SIG-M5 treated with dmso at 0.1 percent for 504 hours (cell line): Measurements from ENCODE around the gene TRHDE.

Experiments used
- DNase-seq: peaks from one replicate; lab custom pipeline; 2025; ENCODE audit not compliant: unreplicated experiment; lab: John Stamatoyannopoulos, UW

TRHDE gene, protein sequence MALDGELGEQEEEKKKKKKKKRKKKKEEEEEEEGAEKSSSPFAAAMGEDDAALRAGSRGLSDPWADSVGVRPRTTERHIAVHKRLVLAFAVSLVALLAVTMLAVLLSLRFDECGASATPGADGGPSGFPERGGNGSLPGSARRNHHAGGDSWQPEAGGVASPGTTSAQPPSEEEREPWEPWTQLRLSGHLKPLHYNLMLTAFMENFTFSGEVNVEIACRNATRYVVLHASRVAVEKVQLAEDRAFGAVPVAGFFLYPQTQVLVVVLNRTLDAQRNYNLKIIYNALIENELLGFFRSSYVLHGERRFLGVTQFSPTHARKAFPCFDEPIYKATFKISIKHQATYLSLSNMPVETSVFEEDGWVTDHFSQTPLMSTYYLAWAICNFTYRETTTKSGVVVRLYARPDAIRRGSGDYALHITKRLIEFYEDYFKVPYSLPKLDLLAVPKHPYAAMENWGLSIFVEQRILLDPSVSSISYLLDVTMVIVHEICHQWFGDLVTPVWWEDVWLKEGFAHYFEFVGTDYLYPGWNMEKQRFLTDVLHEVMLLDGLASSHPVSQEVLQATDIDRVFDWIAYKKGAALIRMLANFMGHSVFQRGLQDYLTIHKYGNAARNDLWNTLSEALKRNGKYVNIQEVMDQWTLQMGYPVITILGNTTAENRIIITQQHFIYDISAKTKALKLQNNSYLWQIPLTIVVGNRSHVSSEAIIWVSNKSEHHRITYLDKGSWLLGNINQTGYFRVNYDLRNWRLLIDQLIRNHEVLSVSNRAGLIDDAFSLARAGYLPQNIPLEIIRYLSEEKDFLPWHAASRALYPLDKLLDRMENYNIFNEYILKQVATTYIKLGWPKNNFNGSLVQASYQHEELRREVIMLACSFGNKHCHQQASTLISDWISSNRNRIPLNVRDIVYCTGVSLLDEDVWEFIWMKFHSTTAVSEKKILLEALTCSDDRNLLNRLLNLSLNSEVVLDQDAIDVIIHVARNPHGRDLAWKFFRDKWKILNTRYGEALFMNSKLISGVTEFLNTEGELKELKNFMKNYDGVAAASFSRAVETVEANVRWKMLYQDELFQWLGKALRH

DNA sequence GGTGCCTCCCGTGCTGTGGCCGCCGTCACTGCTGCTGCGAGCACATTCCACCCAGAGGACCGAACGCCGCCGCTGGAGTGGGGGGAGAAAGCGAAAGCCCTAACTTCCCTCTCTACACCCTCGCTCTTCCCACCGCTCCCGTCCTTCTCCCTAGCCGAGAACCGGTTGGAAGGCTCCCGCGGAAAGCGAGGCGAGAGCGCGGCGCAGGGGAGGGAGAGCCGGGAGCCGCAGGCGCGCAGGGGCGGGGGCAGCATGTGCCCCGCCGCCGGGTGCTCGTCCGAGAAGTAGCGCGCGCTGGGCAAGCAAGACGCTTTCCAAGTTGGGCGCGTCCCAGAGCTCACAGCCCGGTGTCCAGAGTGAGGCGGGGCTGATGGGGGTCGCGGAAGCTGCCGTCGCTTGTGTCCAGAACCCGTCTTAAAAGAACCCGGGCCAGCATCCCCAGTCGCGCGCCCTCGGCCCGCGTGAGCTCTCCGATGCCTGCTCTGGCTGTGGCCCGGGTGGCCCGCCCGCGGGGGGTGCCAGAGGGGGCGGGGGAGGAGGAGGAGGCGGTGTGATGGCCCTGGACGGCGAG is at the start of gene TRHDE:
Gene TRHDE, plus strand, starts transcription at position 280 of the 571 bp plus-strand sequence. Its CDS starts 274 bp downstream, at position 554.
- no peak for DNase-seq

DNA sequence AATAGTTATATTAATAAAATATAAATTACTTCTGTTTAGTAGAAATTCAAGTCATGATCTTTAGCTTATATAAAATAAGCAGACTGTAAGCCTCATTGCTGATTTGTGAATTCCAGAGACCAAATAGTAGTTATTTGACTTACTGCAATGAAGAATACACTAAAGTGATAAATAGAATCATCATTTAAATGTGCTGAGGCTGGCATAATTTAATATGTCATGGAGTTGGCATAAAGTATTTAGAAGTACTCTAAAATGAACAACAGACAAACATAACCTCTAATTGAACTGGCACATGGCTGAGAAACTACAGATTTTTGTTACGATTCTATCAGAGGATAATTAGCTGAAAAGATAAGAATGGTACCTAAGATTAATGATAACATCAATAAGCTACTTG is 45.7 kb upstream of the TRHDE start:
- no peak for DNase-seq

DNA sequence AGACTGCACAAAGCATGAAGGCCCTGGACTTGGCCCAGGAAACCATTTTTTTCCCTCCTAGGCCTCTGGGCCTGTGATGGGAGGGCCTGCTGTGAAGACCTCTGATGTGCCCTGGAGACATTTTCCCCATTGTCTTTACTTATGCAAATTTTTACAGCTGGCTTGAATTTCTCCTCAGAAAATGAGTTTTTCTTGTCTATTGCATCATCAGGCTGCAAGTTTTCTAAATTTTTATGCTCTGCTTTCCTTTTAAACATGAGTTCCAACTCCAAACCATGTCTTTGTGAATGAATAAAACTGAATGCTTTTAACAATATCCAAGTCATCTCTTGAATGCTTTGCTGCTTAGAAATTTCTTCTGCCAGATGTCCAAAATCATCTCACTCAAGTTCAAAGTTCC is 43.7 kb upstream of the TRHDE start:
- no peak for DNase-seq

DNA sequence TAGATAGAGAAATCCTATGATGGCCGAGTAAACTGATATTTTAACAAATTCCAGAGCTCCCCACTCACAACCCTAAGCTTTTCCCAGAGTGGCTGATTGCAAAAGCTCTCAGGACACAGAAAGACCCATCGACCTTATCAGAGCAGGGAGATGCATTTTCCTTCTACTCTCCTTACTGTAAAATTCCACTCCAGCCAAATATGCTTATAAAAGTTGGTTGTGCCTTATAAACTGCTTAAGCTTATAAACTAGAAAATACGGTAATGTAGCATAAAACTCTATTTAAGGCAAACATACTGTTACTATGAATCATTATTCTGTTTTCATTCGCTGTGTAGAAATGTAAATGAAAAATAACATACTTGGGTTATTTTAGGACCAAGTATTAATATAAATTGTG is 41.6 kb upstream of the TRHDE start:
- no peak for DNase-seq

DNA sequence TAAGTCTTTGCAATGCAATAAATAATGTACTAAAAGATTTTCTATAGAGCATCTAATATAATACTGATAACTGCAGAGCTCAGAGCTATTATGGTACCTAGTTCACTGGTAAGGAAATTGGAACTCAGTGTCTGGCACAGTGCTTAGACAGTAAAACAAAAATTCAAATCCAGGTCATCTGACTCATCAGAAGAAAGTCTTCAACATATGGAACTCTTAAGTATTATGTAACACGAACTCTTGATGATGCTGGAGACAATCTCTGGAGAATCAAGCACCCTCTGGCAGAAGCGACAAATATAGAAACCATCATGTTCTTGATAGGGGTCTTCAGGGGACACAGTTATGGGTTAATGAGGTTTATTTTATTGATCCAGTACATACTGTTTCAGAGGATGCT is 37.3 kb upstream of the TRHDE start:
- no peak for DNase-seq

DNA sequence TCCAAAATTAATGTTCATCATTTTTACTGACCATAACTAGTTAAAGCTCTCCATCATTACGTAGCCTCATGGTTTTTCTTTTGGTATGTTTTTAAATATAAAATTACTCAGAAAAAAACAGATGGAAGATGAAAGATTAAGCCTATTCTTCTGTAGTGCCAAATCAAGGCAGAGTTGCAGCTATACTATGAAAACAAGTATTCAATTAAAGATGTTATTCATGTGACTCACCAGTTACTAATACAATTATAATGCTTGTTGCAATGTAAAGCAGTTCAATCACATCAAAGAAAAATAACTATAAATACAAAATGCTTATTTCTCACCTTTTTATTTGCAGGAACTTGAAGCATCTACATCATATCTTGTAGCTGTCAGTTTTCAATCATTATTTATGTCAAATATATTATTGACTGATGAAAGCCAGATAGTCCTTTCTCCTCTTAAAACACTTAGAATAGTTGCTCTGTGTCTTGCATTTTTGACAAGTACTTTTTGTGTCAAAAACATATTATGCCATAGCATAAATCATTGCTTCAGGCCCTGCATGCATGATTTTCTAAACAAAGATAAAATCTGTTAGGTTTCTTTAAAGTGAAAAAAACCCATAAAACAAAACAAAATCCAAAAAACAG is 36.0 kb upstream of the TRHDE start:
- no peak for DNase-seq

DNA sequence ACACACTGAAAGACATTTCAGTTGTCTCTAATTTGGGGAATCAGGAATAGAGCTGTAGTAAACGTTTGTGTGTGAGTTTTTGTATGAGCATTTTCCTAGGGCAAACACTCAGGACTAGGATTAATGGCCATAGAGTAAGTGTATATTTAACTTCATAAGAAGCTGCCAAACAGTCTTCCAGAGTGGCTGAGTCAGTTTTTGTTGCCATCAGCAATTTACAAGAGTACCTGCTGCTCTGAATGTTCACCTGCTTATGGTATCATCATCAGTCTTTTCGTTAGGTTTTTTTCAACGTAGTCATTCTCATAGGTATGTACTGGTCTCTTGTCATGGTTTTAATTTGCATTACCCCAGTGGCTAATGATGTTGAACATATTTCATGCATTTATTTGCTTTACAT is 30.6 kb upstream of the TRHDE start:
- no peak for DNase-seq

DNA sequence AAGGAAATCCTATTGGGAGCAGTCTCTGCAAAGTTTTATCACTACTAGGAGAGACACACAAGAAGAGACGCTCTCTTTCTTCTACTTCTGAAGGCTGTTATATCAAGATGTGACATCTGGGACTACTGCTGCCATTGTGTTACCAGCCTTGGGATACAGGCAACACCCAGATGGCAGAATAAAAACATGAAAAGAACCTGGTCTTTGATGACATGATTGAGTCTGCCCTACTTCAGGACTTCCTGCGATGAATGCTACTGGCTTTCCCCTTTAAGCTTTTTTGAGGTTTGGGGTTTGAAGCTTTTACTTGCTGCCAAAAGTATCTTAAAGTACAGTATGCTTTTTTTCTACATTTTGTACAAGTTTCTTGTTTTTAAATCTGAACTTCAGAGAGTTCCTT is 29.2 kb upstream of the TRHDE start:
- DNase-seq, result no peak

DNA sequence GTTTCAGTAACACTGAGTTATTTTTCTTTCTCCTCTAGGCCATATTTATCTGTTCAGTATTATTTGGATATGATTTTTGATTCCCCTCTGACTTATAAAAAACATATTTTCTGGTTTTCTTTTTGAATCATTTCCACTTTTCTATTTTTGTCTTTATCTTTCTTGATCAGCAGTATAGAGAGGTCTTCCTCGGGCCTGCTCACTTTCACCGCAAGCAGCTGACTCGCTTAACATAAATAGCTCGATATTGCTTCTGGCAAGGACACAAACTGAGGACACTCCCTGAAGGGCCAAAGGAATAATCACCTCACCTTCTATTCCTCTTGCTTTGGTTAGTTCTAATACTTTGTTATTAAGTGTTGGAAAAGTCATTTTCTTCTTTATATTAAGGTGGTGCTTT is 25.8 kb upstream of the TRHDE start:
- DNase-seq, result no peak

DNA sequence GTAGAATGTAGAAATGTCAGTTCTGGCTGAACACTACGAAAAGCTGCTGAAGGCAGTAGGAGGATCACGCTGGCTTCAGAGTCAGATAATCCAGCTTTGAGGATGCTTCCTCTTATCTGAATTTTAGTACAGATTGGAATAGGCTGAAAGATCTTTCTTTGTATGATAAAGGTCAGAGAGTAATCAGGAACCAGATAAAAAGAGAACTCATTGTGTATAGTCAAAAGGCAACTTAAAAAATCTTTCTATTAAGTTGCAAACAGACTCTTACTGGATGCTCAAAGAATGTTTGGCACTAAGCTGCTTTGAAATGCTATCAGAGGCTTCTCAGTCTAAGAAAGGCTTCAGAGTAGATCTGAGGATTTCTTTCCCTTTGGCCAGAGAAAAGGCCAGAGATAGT is 21.8 kb upstream of the TRHDE start:
- DNase-seq, result no peak

DNA sequence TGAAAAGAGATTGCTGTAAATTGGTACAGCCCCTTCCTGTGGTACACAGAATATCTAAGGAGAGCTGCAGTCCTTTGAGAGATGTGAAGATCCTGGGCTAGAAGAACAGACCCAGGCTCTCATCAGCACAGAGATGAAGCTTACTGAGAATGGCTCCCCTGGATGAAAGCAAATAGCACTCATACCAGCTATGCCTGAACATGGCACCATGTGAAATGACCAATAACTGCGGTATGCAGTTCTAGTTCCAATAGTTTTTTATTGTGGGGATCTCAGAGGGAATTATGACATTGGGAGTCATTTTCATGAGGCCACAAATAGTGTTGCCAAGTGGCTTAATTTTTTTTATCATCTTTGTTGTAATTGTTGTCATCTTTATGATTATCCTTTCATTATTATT is 15.4 kb upstream of the TRHDE start:
- no peak for DNase-seq

DNA sequence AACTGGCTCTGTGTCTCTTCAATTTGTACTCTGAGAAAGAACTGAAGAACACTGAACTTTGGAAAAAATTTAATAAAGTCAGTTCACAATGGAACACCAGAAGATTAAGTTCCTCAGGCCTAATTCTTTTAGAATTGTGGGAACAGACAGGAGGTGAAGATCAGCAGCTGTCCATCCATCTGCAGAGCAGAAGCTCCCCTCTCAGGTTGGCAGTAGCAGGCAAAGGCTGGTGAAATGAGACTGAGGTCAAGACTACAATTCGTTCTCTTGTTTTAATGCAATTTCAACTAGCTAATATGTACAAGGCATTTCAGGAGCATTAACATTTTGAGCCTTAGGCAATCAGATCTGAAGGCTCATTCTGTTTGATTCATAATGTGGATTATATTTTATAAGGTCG is 10.3 kb upstream of the TRHDE start:
- no peak for DNase-seq

DNA sequence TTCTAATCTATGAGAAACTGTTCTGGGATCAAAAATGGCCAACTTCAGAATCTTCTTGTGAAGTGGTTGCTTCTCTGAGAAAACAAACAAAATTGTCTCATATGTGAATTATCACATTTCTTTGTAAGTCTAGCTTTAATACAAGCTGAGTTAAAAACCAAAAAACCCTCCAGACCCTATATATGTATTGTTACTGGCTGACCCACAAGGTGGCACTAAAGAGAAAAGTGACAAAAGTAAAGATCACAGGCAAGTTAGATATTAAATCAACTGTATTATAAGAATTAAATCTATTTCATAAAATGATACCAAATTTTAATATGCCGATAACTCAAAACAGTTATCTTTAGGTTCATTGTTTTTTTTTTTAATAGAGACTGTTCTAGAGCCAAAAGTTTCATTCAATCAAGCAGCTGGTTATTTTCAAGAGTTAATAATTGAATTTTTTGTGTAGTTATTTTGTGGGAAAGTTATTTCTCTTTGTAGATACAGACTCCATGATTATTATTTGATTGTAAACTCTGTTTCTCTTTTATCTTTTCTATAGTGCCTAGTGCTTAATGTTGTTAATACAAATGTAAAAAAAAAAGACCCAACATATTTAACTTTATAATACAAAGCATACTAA is 7.5 kb upstream of the TRHDE start:
- peak; percentile 38 for DNase-seq

DNA sequence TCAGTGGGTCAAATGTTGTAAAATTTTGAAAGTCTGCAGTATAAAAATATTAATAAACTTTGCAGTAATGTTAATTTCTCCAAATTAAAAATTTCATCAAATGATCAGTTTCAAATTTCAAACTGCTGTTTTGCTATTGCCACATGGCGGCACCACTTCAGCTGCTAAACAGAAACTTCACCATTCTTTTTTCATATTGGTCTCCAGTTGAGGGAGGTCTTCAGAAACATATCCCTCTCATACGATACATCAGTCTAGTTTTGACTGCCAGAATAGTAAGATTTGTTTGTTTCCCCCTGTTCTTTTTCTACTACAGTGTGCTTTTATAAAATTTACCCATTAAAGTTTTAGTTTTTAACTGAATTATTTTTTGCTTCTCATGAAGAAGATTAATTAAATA is 4.2 kb upstream of the TRHDE start:
- DNase-seq, result no peak

DNA sequence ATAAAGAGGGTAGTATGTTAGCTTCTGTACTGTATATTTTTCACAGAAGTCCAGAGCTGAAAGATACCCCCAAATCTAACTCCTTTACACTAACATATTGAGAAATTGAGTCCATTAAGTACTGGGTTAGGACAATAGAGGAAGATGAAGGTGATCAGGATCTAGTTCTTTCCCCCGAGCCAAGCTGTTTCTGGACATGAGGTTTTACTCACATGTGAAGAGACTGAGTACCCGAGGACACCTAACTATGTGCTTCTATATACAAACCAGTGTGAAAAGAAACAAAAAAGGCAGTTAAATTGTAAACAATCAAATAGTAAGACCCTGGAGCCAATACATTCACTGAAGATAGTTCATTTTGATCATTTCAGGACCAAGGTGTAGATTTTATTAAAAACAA is 3.8 kb upstream of the TRHDE start:
- DNase-seq, result no peak

DNA sequence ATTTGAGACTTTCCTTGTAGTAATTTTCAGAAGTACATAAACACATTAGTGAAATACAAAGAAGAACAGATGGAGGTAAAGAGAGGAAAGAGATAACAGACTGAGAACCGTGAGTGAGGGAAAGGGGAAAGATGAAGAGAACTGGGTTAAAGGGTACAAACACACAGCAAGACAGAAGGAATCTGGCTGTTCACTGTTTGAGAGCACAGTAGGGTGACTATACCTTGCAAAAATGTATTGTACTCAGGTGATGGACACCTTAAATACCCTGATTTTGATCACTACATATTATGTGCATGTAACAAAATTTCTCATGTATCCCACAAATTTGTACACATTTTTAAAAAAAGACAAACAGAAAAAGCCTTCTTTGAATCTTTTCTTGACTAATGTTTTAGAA is 2.7 kb upstream of the TRHDE start:
- DNase-seq, result no peak

DNA sequence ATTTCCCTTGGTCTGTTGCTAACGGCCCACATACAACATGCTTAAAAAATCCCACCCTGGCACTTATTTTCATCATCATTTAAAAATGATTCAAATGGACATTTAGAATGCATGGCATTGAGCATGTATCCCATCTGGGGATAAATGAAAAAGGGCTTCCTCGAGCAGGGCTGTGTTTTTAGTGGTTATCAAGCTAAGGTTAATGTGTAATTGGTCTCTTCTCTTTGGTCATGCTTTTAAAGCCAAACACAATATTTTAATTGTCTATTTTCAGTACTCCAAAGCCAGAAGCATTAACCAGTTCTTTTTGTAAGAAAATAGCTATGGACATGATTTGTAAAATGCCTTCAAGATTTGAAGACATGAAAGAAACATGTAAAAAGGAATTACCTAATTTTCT is 1.9 kb upstream of the TRHDE start:
- DNase-seq, result no peak

DNA sequence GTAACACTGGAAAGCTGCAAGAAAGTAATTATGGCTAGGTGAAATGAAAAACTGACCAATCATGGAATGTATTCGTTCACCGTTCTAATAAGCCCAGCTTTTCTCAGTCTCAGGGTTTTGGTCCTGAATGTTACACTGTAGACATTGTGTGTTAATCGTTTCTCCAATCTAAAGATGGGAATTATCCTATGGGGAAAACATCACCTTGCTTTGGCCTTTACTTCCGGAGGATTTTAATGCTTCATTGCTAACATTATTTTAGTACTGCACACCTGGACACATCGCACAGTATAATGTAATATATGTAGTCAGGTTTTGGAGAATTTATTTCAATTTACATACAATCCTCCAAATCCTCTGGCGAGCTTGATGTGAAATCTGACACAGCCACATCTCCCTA is 1.2 kb upstream of the TRHDE start:
- DNase-seq, result no peak

DNA sequence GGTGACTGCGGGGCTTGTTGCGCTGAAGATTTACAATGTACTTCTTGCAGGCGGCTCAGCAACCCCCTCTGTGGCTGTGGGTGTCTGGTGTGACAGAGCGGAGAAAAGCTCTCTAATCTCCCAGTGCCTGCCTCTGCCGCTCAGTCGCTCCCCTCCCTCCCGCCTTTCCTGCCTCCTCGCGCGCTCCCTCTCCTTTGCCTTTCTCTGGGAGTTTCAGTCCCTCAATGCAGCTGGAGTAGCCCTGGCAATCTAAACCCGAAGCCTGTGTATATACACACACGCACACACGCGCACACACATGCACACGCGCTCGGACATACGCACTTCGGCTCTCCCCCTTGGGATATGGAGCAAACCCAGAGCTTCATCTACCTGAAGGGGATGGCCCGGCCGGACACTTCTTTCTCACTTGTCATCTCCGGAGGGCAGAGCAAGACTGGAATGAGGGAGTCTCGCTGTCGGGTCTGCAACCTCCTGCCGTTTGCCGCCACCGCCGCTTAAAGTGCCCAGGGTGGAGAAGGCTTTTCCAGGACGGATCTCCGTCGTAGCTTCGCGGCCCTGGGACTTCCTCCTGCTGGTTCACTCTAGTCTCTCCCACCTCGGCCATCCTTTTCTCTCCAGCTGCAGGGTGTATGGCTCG is 599 bp upstream of the TRHDE start:
- no peak for DNase-seq
